ENCODE results near the gene AGAP1. TPM values are rescaled to one million over a fixed set of nuclear protein-coding genes. Genes with fewer than 3 reads are reported as not detected.

The AGAP1 gene
- total RNA-seq, 1 donor from 2014 or later = 46.3 TPM

DNA sequence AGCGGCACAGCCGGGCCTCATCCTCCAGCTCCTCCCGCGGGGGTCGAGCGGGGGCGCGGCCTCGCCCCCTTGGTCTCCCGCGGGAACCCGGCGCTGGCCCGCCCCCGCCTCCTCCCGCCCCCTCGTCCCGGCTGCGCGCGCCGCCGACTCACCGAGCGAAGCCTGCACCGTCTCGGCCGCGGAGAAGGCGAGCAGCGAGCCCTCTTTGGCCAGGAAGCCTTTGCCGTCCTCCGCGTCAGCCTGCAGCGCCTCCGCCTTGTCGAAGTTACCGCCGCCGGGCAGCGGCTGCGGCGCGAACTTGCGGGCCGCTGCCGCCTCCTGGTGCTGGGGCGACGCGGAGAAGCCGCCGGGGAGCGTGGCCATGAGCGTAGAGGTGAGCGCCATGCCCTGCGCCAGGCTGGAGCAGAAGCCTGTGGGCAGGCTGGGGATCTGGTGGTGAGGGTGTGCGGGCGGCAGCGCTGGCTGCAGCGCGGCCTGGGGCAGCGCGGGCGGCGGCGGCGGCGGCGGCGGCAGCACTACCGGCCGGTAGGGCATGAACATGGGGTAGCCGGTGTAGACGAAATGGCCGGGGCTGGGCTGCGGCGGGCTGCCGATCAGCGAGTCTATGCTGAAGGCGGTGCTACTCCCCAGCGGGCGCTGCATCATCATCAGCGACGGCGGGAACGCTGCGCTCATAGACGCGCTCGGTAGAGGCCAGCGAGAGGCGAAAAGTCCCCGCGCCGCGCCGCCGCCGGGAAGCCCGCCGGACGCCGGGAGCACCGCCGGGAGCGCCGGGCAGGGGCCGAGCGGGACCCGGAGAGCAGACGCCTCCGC lies 673.7 kb downstream of the AGAP1 start:
- Mint-ChIP-seq H3K27me3 (peaks cover 76% of the 10 kb centered on the region), H3K4me3 (peak overlapping the region; percentile 41), H3K9me3 (no peaks in the 10 kb centered on the region), H3K27ac (no peak overlapping the region), H3K36me3 (no peaks in the 10 kb centered on the region), H3K4me1 (ENCODE audit: unreplicated experiment) (peaks cover 18% of the 10 kb centered on the region)
- peak; percentile 42 for TF ChIP-seq CTCF (conservative IDR thresholded peaks at IDR 0.05)
- DNase-seq (ENCODE audit: extremely low spot score, unreplicated experiment) = no peak

- TF ChIP-seq CTCF (conservative IDR thresholded peaks at IDR 0.05) = no peak
- peak; percentile 83 for DNase-seq (ENCODE audit: extremely low spot score, unreplicated experiment)
- no peaks in the 10 kb centered on the region for H3K9me3 Mint-ChIP-seq
- peak within 1 kb of the TSS; percentile 59 for H3K27ac Mint-ChIP-seq
- H3K4me3 Mint-ChIP-seq = peak within 1 kb of the TSS; percentile 82
- H3K27me3 Mint-ChIP-seq = peaks cover 75% of the 10 kb centered on the region
- peaks cover 18% of the 10 kb centered on the region for H3K4me1 Mint-ChIP-seq (ENCODE audit: unreplicated experiment)
- H3K36me3 Mint-ChIP-seq = no peaks in the 10 kb centered on the region
Measured at GRCh38 chr2:236168110-236169080, 674.6 kb downstream of the AGAP1 start, which contains the start of gene GBX2. GBX2 (minus strand) TSS chr2:236168386; CDS start chr2:236167971, 415 bp downstream.

GRCh38 chr2:236169151-236169721 lies 675.4 kb downstream of the AGAP1 start:
- H3K4me3 Mint-ChIP-seq = peak overlapping the region; percentile 77
- no peak for DNase-seq (ENCODE audit: extremely low spot score, unreplicated experiment)
- H3K27ac Mint-ChIP-seq = peak overlapping the region; percentile 59
- no peak for TF ChIP-seq CTCF (conservative IDR thresholded peaks at IDR 0.05)
- no peaks in the 10 kb centered on the region for H3K9me3 Mint-ChIP-seq
- no peaks in the 10 kb centered on the region for H3K36me3 Mint-ChIP-seq
- H3K27me3 Mint-ChIP-seq = peaks cover 80% of the 10 kb centered on the region
- H3K4me1 Mint-ChIP-seq (ENCODE audit: unreplicated experiment) = peaks cover 23% of the 10 kb centered on the region

DNA sequence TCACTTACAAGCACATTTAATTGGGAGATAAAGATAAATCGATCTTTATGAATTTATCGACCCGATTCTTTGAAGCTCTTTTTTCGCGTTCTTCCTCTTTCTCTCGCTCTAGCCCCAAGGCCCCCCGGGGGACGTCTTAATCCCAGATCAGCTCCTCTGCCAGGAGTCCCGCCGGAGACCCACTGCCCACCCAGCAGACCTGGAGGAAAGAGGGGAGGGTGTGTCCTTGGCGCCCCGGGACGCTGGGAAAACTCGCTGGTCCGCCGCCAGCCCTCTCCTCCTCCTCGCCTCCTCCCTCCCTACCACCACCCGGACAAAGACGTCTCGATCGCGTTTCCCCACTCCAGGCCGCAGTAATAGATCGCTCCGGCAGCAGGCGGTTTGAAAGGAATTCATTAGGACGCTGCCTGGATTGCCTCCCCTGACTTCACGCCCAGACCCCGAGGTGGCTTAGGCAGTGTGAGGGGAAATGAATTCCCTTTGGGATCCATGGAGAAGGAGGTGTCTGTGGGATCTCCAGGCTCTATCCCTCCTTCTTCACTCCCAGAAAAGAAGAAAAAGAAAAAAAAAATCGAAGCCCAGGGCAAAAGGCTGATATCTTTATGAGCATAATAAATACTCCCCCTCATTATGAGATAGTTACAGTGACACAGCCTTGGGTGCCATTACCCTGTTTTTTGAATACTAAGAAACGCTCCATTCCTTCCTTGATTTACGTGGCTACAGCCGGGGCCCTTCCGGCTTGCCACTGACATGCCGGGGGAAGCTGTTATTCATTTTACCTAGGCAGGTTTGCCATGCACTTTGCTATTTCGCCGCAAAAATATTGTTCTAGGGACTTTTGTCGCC lies 676.1 kb downstream of the AGAP1 start:
- Mint-ChIP-seq H3K4me3 (peak overlapping the region; percentile 77), H3K9me3 (no peaks in the 10 kb centered on the region), H3K4me1 (ENCODE audit: unreplicated experiment) (peaks cover 26% of the 10 kb centered on the region), H3K27me3 (peaks cover 83% of the 10 kb centered on the region), H3K27ac (peak overlapping the region; percentile 59), H3K36me3 (no peaks in the 10 kb centered on the region)
- no peak for TF ChIP-seq CTCF (conservative IDR thresholded peaks at IDR 0.05)
- DNase-seq (ENCODE audit: extremely low spot score, unreplicated experiment) = no peak

Measured in type B pancreatic cell (in vitro differentiated cells).